Bronchial smooth muscle cell (primary cell): Measurements from ENCODE around the gene POTEI. TPM values are rescaled to one million over a fixed set of nuclear protein-coding genes. Genes with fewer than 3 reads are reported as not detected.

Source experiments
- total RNA-seq: library from RNA; depleted of rRNA; stranded (reverse); fragments of >200 nt; gene quantifications from 2 replicates; pipeline ENCODE4 v1.2.1, GENCODE V29; 2014

The POTEI gene
- total RNA-seq: under 0.01 TPM in 1 of 2 replicates, not detected in the other

GRCh38 chr2:130509228-130509627, at the start of gene POTEI:
POTEI (minus strand) TSS chr2:130509328; CDS start chr2:130509235, 93 bp downstream.

GRCh38 chr2:130520992-130521391, 11.9 kb upstream of the POTEI start, which contains the start of gene CFC1B:
CFC1B (plus strand) TSS chr2:130521222; CDS start chr2:130521485, 263 bp downstream.

Other genes with a start within 250 kb of the POTEI start
- 58.0 and 79.0 TPM in 2 replicates for gene IMP4, start 166.4 kb downstream of the POTEI start, total RNA-seq
- gene PTPN18, start 153.3 kb downstream of the POTEI start, total RNA-seq: 10.6 and 10.9 TPM in 2 replicates
- not detected in 2 replicates for gene CFC1B, start 11.9 kb upstream of the POTEI start, total RNA-seq
- gene CFC1, start 90.2 kb upstream of the POTEI start, total RNA-seq: not detected in 2 replicates
- not detected in 2 replicates for gene POTEJ, start 102.1 kb upstream of the POTEI start, total RNA-seq
- not detected in 2 replicates for gene GPR148, start 219.7 kb upstream of the POTEI start, total RNA-seq
- gene AMER3, start 246.2 kb upstream of the POTEI start, total RNA-seq: under 0.01 TPM in 1 of 2 replicates, not detected in the other